ENCODE results near the gene SP2. TPM values are rescaled to one million over a fixed set of nuclear protein-coding genes. Genes with fewer than 3 reads are reported as not detected.

SP2 gene
- total RNA-seq, 1 experiment from 2014 or later, result 25.6 TPM

DNA sequence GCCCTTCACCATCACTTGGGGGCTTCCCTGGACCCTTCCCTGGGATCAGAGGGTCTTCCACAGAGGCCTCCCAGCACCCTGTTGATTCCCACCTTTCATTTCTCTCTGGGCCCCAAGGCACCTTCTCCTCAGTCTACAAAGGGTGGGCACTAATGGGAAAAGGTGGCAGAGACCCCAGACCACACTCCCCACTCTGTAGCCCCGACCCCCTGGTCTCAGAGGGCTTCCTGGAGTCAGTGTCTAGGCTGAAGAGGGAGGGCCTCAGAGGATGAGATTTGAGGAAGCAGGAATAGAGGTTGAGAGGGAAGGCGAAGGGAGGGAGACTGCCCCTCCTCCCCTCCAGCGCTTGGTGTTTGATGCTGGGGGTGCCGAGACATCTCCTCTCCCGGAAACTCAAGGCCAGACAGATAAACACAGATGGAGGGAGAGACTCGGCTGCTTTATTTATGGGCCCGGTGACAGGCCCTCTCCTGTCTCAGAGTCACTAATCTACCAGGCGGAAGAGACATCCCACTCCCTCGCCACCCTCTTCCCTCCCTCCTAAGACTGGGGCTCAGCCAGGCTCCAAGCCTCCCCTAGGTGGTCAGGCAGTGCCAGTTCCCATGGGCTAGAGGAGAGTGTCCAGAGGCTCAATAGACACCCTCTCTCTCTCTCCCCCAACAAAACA is 18.5 kb upstream of the SP2 start:
- no peaks in the 10 kb centered on the region for H3K27me3 ChIP-seq (ENCODE audit: control insufficient read depth, insufficient read depth, low read length)
- no peaks in the 10 kb centered on the region for H3K9me3 ChIP-seq (ENCODE audit: control insufficient read depth, insufficient read depth, low read depth, low read length)
- no peak for ATAC-seq
- H3K4me1 ChIP-seq (ENCODE audit: control insufficient read depth, insufficient read depth, low read length), result peaks cover 10% of the 10 kb centered on the region; the same call in 1 of the 2 replicates
- ChIA-PET POLR2A (no interaction called here), CTCF (no interaction called here)
- TF ChIP-seq TCF7L2 (IDR thresholded peaks at IDR 0.05; ENCODE audit: low read depth, low read length) (no peak), SIN3A (IDR thresholded peaks at IDR 0.05; ENCODE audit: borderline replicate concordance, insufficient read depth, low read depth, low read length) (no peak), POLR2AphosphoS5 (IDR thresholded peaks at IDR 0.05; ENCODE audit: low read depth, low read length) (no peak)
- TF ChIP-seq, protein P1, sequence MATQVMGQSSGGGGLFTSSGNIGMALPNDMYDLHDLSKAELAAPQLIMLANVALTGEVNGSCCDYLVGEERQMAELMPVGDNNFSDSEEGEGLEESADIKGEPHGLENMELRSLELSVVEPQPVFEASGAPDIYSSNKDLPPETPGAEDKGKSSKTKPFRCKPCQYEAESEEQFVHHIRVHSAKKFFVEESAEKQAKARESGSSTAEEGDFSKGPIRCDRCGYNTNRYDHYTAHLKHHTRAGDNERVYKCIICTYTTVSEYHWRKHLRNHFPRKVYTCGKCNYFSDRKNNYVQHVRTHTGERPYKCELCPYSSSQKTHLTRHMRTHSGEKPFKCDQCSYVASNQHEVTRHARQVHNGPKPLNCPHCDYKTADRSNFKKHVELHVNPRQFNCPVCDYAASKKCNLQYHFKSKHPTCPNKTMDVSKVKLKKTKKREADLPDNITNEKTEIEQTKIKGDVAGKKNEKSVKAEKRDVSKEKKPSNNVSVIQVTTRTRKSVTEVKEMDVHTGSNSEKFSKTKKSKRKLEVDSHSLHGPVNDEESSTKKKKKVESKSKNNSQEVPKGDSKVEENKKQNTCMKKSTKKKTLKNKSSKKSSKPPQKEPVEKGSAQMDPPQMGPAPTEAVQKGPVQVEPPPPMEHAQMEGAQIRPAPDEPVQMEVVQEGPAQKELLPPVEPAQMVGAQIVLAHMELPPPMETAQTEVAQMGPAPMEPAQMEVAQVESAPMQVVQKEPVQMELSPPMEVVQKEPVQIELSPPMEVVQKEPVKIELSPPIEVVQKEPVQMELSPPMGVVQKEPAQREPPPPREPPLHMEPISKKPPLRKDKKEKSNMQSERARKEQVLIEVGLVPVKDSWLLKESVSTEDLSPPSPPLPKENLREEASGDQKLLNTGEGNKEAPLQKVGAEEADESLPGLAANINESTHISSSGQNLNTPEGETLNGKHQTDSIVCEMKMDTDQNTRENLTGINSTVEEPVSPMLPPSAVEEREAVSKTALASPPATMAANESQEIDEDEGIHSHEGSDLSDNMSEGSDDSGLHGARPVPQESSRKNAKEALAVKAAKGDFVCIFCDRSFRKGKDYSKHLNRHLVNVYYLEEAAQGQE (IDR thresholded peaks at IDR 0.05; ENCODE audit: insufficient read depth in 1 of 2, low read depth in 2 of 2, low read length in 1 of 2), result no peak
- TF ChIP-seq, protein P2, sequence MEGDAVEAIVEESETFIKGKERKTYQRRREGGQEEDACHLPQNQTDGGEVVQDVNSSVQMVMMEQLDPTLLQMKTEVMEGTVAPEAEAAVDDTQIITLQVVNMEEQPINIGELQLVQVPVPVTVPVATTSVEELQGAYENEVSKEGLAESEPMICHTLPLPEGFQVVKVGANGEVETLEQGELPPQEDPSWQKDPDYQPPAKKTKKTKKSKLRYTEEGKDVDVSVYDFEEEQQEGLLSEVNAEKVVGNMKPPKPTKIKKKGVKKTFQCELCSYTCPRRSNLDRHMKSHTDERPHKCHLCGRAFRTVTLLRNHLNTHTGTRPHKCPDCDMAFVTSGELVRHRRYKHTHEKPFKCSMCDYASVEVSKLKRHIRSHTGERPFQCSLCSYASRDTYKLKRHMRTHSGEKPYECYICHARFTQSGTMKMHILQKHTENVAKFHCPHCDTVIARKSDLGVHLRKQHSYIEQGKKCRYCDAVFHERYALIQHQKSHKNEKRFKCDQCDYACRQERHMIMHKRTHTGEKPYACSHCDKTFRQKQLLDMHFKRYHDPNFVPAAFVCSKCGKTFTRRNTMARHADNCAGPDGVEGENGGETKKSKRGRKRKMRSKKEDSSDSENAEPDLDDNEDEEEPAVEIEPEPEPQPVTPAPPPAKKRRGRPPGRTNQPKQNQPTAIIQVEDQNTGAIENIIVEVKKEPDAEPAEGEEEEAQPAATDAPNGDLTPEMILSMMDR (IDR thresholded peaks at IDR 0.05), result no peak
- H3K4me3 ChIP-seq (ENCODE audit: low read depth in 2 of 2, low read length in 2 of 2), result no peak overlapping the region
- no peak overlapping the region for H3K27ac ChIP-seq (ENCODE audit: low read length)
- no TSS peak for BruUV-seq (replicated peaks)
- intact Hi-C loops (cut with micrococcal nuclease; ENCODE audit: unreplicated experiment) (no loop called here), in situ Hi-C loops (cut with HindIII; ENCODE audit: low pct_unique_long_range_greater_than_20kb, low sequenced_read_pairs) (no loop called here)
- no peaks in the 10 kb centered on the region for H3K36me3 ChIP-seq (ENCODE audit: control insufficient read depth, insufficient read depth, low read length)
- no peak for DNase-seq (ENCODE audit: low read depth, low spot score)

DNA sequence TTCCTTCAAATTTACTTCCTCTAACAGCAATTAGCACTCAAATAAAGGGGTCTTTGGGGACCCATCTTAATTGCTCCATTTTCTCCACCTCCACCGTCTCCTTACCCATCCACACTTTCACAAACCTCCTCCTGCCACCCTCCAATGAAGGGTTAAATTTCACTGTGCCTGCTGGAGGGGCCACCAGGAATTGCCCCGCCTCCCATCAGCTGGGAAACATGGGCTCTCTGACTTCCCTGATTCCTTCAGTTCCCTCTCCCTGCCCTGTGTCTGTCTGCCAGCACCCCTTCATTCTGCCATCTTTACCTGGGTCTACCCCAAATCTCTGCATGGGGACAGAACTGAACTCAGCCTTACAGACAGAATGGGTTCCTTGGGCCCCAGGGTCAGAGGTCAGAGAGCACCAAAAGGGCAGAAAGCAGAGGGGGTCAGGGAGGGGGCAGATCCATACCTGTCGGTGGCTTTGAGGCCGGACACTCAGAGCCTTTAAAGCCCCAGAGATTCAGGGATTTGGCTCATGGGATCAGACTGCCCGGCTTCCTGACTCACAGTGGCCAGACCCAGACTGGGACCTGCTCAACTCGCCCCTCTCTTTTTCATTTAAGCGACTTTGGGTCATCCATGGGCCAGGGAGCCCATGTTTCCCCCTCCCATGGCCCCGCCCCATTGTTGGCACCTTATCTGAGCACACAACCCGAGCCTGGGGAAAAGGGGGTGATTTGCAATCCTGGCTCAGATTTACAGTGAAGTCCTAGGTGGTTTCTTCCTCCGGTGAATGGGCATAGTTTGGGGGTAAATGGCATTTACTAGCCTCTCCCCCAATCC is 17.6 kb upstream of the SP2 start:
- Histone ChIP-seq H3K27me3 (ENCODE audit: control insufficient read depth, insufficient read depth, low read length) (no peaks in the 10 kb centered on the region), H3K27ac (ENCODE audit: low read length) (no peak overlapping the region), H3K9me3 (ENCODE audit: control insufficient read depth, insufficient read depth, low read depth, low read length) (no peaks in the 10 kb centered on the region), H3K4me1 (ENCODE audit: control insufficient read depth, insufficient read depth, low read length) (peaks cover 8% of the 10 kb centered on the region; the same call in 1 of the 2 replicates), H3K4me3 (ENCODE audit: low read depth in 2 of 2, low read length in 2 of 2) (no peak overlapping the region), H3K36me3 (ENCODE audit: control insufficient read depth, insufficient read depth, low read length) (no peaks in the 10 kb centered on the region)
- CTCF ChIA-PET, result no interaction called here
- POLR2A ChIA-PET, result no interaction called here
- ATAC-seq, result no peak
- TF ChIP-seq TCF7L2 (IDR thresholded peaks at IDR 0.05; ENCODE audit: low read depth, low read length) (no peak), POLR2AphosphoS5 (IDR thresholded peaks at IDR 0.05; ENCODE audit: low read depth, low read length) (no peak)
- in situ Hi-C loops (cut with HindIII; ENCODE audit: low pct_unique_long_range_greater_than_20kb, low sequenced_read_pairs) (no loop called here), intact Hi-C loops (cut with micrococcal nuclease; ENCODE audit: unreplicated experiment) (no loop called here)
- no peak for DNase-seq (ENCODE audit: low read depth, low spot score)
- no TSS peak for BruUV-seq (replicated peaks)
